ENCODE measurements around the gene MRRF.
A peak's percentile ranks its signal among the peaks of the same experiment; 100 is the strongest.

The MRRF gene

DNA sequence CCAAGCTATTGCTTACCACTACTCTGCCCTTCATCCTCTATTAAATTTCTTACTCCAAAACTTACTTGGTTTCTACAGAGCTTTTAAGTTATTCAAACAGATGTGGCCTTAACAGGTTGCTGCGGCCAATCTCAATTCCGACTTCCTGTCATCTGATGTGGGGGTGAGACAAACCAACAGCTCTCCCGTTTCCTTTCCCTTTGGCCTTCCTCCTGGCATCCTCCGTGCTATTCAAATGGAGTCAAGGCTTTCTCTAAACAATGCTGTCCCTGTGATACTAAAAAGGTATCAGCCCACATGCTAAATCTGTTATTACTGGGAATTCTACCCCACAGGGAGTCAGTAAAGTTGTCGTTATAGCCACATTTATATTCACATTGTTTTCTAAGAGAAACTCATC lies 11.9 kb upstream of the MRRF start:
- no peak overlapping the region for H3K4me2 ChIP-seq (ENCODE audit: low read depth, low read length, poor library complexity, severe bottlenecking)
- peaks cover 27% of the 10 kb centered on the region; the same call in 1 of the 2 replicates for H3K79me2 ChIP-seq (ENCODE audit: insufficient read depth, low read length)
- no peaks in the 10 kb centered on the region for H3K27me3 ChIP-seq (ENCODE audit: insufficient read depth, low read length, poor library complexity, severe bottlenecking)
- no peak overlapping the region for H3K9ac ChIP-seq (ENCODE audit: low read depth, low read length, poor library complexity, severe bottlenecking)
- TF ChIP-seq, protein P1, sequence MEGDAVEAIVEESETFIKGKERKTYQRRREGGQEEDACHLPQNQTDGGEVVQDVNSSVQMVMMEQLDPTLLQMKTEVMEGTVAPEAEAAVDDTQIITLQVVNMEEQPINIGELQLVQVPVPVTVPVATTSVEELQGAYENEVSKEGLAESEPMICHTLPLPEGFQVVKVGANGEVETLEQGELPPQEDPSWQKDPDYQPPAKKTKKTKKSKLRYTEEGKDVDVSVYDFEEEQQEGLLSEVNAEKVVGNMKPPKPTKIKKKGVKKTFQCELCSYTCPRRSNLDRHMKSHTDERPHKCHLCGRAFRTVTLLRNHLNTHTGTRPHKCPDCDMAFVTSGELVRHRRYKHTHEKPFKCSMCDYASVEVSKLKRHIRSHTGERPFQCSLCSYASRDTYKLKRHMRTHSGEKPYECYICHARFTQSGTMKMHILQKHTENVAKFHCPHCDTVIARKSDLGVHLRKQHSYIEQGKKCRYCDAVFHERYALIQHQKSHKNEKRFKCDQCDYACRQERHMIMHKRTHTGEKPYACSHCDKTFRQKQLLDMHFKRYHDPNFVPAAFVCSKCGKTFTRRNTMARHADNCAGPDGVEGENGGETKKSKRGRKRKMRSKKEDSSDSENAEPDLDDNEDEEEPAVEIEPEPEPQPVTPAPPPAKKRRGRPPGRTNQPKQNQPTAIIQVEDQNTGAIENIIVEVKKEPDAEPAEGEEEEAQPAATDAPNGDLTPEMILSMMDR (conservative IDR thresholded peaks at IDR 0.05; ENCODE audit: low read length): no peak
- no peak for TF ChIP-seq EZH2phosphoT487 (IDR thresholded peaks at IDR 0.05; ENCODE audit: borderline replicate concordance)
- H2AFZ ChIP-seq (ENCODE audit: low read length): no peak overlapping the region
- H3K36me3 ChIP-seq (ENCODE audit: insufficient read depth, low read length): peaks cover 48% of the 10 kb centered on the region; the same call in 1 of the 2 replicates
- no peaks in the 10 kb centered on the region for H3F3A ChIP-seq (ENCODE audit: low read depth)
- H3K9me2 ChIP-seq (replicated peaks; ENCODE audit: low read depth, low read length): no peaks in the 10 kb centered on the region
- H3K4me3 ChIP-seq (ENCODE audit: low read length, poor library complexity, severe bottlenecking): no peak overlapping the region
- H3K9me3 ChIP-seq (ENCODE audit: insufficient read depth, low read depth, low read length): no peaks in the 10 kb centered on the region
- peaks cover 3% of the 10 kb centered on the region for H4K20me1 ChIP-seq (ENCODE audit: insufficient read depth, low read length, poor library complexity, severe bottlenecking)
- H3K4me1 ChIP-seq (ENCODE audit: insufficient read depth, low read length, poor library complexity, severe bottlenecking): no peaks in the 10 kb centered on the region

DNA sequence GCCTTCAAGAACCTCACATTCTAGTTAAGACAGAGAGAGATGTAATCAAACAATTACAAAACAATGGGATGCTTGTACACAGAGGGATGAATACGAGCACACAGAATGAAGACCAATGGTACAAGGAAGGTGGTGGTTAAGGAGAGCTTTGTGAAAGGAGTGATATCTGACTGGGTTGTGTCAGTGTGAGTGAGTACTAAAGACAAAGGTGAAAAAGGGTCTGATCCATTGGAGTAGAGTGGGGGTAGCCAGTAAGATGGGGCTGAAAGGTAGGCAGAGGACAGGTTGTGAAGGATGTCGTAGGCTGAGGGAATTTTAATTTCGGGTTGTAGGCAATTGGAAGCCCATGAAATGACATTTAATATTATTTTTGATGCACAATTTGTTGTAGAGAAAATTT lies 9.9 kb upstream of the MRRF start:
- H2AFZ ChIP-seq (ENCODE audit: low read length): no peak overlapping the region
- H3K4me1 ChIP-seq (ENCODE audit: insufficient read depth, low read length, poor library complexity, severe bottlenecking): no peaks in the 10 kb centered on the region
- no peak overlapping the region for H3K4me3 ChIP-seq (ENCODE audit: low read length, poor library complexity, severe bottlenecking)
- H4K20me1 ChIP-seq (ENCODE audit: insufficient read depth, low read length, poor library complexity, severe bottlenecking): peaks cover 3% of the 10 kb centered on the region
- no peak for TF ChIP-seq EZH2phosphoT487 (IDR thresholded peaks at IDR 0.05; ENCODE audit: borderline replicate concordance)
- H3F3A ChIP-seq (ENCODE audit: low read depth): no peaks in the 10 kb centered on the region
- no peaks in the 10 kb centered on the region for H3K9me3 ChIP-seq (ENCODE audit: insufficient read depth, low read depth, low read length)
- no peaks in the 10 kb centered on the region for H3K27me3 ChIP-seq (ENCODE audit: insufficient read depth, low read length, poor library complexity, severe bottlenecking)
- no peak overlapping the region for H3K9ac ChIP-seq (ENCODE audit: low read depth, low read length, poor library complexity, severe bottlenecking)
- no peak overlapping the region for H3K4me2 ChIP-seq (ENCODE audit: low read depth, low read length, poor library complexity, severe bottlenecking)
- H3K9me2 ChIP-seq (replicated peaks; ENCODE audit: low read depth, low read length): no peaks in the 10 kb centered on the region
- peaks cover 44% of the 10 kb centered on the region; the same call in 1 of the 2 replicates for H3K36me3 ChIP-seq (ENCODE audit: insufficient read depth, low read length)
- H3K79me2 ChIP-seq (ENCODE audit: insufficient read depth, low read length): peaks cover 31% of the 10 kb centered on the region; the same call in 1 of the 2 replicates

DNA sequence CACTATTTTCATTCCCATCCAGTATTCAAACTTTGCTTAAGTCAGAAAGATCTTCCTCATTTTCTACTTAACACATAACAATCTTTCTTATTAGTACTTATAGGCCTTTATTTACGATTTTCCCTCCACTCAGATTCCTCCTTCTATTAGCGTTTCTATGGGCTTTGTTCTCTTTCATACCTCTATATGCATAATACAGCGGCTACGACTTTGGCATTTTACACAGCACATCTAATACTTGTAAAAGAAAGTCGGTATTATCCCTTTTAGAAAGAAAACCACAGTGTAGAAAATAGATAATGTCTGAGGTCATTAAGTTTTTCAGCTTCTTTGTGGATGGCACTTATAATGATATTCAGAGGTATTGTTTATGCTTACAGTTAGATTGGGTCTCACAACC lies 8.5 kb upstream of the MRRF start:
- peaks cover 44% of the 10 kb centered on the region; the same call in 1 of the 2 replicates for H3K36me3 ChIP-seq (ENCODE audit: insufficient read depth, low read length)
- H3K9me3 ChIP-seq (ENCODE audit: insufficient read depth, low read depth, low read length): no peaks in the 10 kb centered on the region
- no peak overlapping the region for H2AFZ ChIP-seq (ENCODE audit: low read length)
- no peaks in the 10 kb centered on the region for H3K9me2 ChIP-seq (replicated peaks; ENCODE audit: low read depth, low read length)
- H3K9ac ChIP-seq (ENCODE audit: low read depth, low read length, poor library complexity, severe bottlenecking): no peak overlapping the region
- no peaks in the 10 kb centered on the region for H3F3A ChIP-seq (ENCODE audit: low read depth)
- H3K27me3 ChIP-seq (ENCODE audit: insufficient read depth, low read length, poor library complexity, severe bottlenecking): no peaks in the 10 kb centered on the region
- peaks cover 42% of the 10 kb centered on the region; the same call in 1 of the 2 replicates for H3K79me2 ChIP-seq (ENCODE audit: insufficient read depth, low read length)
- peaks cover 11% of the 10 kb centered on the region for H3K4me1 ChIP-seq (ENCODE audit: insufficient read depth, low read length, poor library complexity, severe bottlenecking)
- peaks cover 8% of the 10 kb centered on the region for H4K20me1 ChIP-seq (ENCODE audit: insufficient read depth, low read length, poor library complexity, severe bottlenecking)
- no peak overlapping the region for H3K4me3 ChIP-seq (ENCODE audit: low read length, poor library complexity, severe bottlenecking)
- TF ChIP-seq, protein P1 (conservative IDR thresholded peaks at IDR 0.05; ENCODE audit: low read length): no peak
- TF ChIP-seq EZH2phosphoT487 (IDR thresholded peaks at IDR 0.05; ENCODE audit: borderline replicate concordance): no peak
- no peak overlapping the region for H3K4me2 ChIP-seq (ENCODE audit: low read depth, low read length, poor library complexity, severe bottlenecking)

DNA sequence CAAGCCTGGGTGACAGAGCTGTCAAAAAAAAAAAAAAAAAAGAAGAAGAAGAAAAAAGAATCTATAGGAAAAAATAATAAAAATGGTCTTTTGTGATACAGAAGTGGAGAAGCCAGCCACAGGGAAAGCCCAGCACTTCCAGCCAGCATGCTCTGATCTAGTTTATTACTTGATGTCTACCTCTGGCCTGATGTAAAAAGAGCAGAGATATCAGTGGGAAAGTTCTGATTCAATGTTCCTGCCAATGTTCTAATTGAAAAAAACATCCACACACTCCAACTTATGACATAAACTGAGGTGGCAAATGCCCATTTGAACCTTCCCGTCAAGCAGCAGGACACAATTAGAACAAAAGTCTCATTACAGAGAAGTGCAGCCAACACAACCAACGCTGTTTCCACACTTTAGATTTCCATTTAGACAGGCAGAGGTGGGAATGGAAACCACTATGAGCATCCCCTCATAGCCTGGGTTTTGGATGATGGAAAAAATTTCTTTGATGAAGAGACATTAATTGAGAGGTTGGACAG lies 5.7 kb upstream of the MRRF start:
- H3K79me2 ChIP-seq (ENCODE audit: insufficient read depth, low read length): peaks cover 66% of the 10 kb centered on the region
- H3K9ac ChIP-seq (ENCODE audit: low read depth, low read length, poor library complexity, severe bottlenecking): no peak overlapping the region
- TF ChIP-seq EZH2phosphoT487 (IDR thresholded peaks at IDR 0.05; ENCODE audit: borderline replicate concordance): no peak
- TF ChIP-seq, protein P1 (conservative IDR thresholded peaks at IDR 0.05; ENCODE audit: low read length): no peak
- no peaks in the 10 kb centered on the region for H3K9me2 ChIP-seq (replicated peaks; ENCODE audit: low read depth, low read length)
- H3K4me3 ChIP-seq (ENCODE audit: low read length, poor library complexity, severe bottlenecking): no peak overlapping the region
- peaks cover 22% of the 10 kb centered on the region; the same call in 1 of the 2 replicates for H3K36me3 ChIP-seq (ENCODE audit: insufficient read depth, low read length)
- no peaks in the 10 kb centered on the region for H3K27me3 ChIP-seq (ENCODE audit: insufficient read depth, low read length, poor library complexity, severe bottlenecking)
- H3K9me3 ChIP-seq (ENCODE audit: insufficient read depth, low read depth, low read length): no peaks in the 10 kb centered on the region
- H3K4me1 ChIP-seq (ENCODE audit: insufficient read depth, low read length, poor library complexity, severe bottlenecking): peaks cover 37% of the 10 kb centered on the region
- no peaks in the 10 kb centered on the region for H3F3A ChIP-seq (ENCODE audit: low read depth)
- peak overlapping the region; percentile 20 for H3K4me2 ChIP-seq (ENCODE audit: low read depth, low read length, poor library complexity, severe bottlenecking)
- H2AFZ ChIP-seq (ENCODE audit: low read length): no peak overlapping the region
- peaks cover 27% of the 10 kb centered on the region for H4K20me1 ChIP-seq (ENCODE audit: insufficient read depth, low read length, poor library complexity, severe bottlenecking)
